Choroid plexus epithelial cell (primary cell): ENCODE measurements around the gene CYSTM1.

ENCODE experiments used
- DNase-seq: peaks from one replicate; pipeline ENCODE4 v3.0.0-alpha.2; 2010; ENCODE audit warnings: low read depth
- H3K4me3 ChIP-seq: 2 replicates; pipeline ENCODE4 v1.5.1; 2011; ENCODE audit warnings: low read depth, mild to moderate bottlenecking, control low read depth, low read length, moderate library complexity
- CTCF ChIP-seq: conservative IDR thresholded peaks from 2 replicates; pipeline ENCODE4 v1.5.1; 2011; ENCODE audit warnings: low read depth, mild to moderate bottlenecking, control low read depth, inconsistent platforms, low read length, moderate library complexity

Gene CYSTM1

GRCh38 chr5:140185409-140185808 is 10.4 kb downstream of the CYSTM1 start:
- H3K4me3 ChIP-seq: no peak overlapping the region

GRCh38 chr5:140186267-140186671 is 11.3 kb downstream of the CYSTM1 start:
- DNase-seq: no peak

More at GRCh38 chr5:140185409-140185808, 10.4 kb downstream of the CYSTM1 start:
- no peak for TF ChIP-seq CTCF
- no peak for DNase-seq

GRCh38 chr5:140189253-140189652 is 14.3 kb downstream of the CYSTM1 start:
- no peak overlapping the region for H3K4me3 ChIP-seq
- no peak for TF ChIP-seq CTCF
- DNase-seq: no peak

More at GRCh38 chr5:140186267-140186671, 11.3 kb downstream of the CYSTM1 start:
- TF ChIP-seq CTCF: no peak
- H3K4me3 ChIP-seq: no peak overlapping the region

GRCh38 chr5:140189977-140190871 is 15.2 kb downstream of the CYSTM1 start:
- no peak overlapping the region for H3K4me3 ChIP-seq
- peak; percentile 66 for DNase-seq
- TF ChIP-seq CTCF: no peak

- TF ChIP-seq CTCF: no peak
- H3K4me3 ChIP-seq: no peak overlapping the region
- DNase-seq: no peak
Measured at GRCh38 chr5:140190872-140191218, 15.9 kb downstream of the CYSTM1 start.

- no peak overlapping the region for H3K4me3 ChIP-seq
- DNase-seq: no peak
- TF ChIP-seq CTCF: no peak
Measured at GRCh38 chr5:140192715-140193430, 17.9 kb downstream of the CYSTM1 start.
